Effector memory CD4-positive, alpha-beta T cell (primary cell): ENCODE results near the gene FAM219B.
"Not testable (repeated sequence)": the region's sequence is repeated elsewhere in the genome, so short reads cannot be mapped to it uniquely, and the experiment has no call there.

Experiments
- DNase-seq, 3 donors: peaks; one replicate each; pipeline ENCODE4 v3.0.0-alpha.2; 2020
- H3K27ac ChIP-seq: 2 replicates; pipeline ENCODE4 v1.7.0; 2013; ENCODE audit warnings: mild to moderate bottlenecking, low read length, moderate library complexity; ENCODE audit not compliant: insufficient read depth, poor library complexity, severe bottlenecking
- H3K27me3 ChIP-seq: replicated peaks from 2 replicates; pipeline ENCODE4 v1.7.0; 2013; ENCODE audit warnings: mild to moderate bottlenecking, low read length; ENCODE audit not compliant: insufficient read depth, control insufficient read depth, poor library complexity, severe bottlenecking
- H3K36me3 ChIP-seq: 2 replicates; pipeline ENCODE4 v1.7.0; 2013; ENCODE audit warnings: mild to moderate bottlenecking, low read length, moderate library complexity; ENCODE audit not compliant: control insufficient read depth, insufficient read depth
- H3K4me1 ChIP-seq: 2 replicates; pipeline ENCODE4 v1.7.0; 2013; ENCODE audit warnings: low read length, mild to moderate bottlenecking; ENCODE audit not compliant: control insufficient read depth, insufficient read depth, poor library complexity, severe bottlenecking
- H3K4me3 ChIP-seq: 2 replicates; pipeline ENCODE4 v1.7.0; 2013; ENCODE audit warnings: low read length, low read depth, mild to moderate bottlenecking; ENCODE audit not compliant: insufficient read depth, poor library complexity, severe bottlenecking
- H3K9me3 ChIP-seq: 2 replicates; pipeline ENCODE4 v1.7.0; 2013; ENCODE audit warnings: mild to moderate bottlenecking, low read length, moderate library complexity; ENCODE audit not compliant: control insufficient read depth

Gene FAM219B

DNA sequence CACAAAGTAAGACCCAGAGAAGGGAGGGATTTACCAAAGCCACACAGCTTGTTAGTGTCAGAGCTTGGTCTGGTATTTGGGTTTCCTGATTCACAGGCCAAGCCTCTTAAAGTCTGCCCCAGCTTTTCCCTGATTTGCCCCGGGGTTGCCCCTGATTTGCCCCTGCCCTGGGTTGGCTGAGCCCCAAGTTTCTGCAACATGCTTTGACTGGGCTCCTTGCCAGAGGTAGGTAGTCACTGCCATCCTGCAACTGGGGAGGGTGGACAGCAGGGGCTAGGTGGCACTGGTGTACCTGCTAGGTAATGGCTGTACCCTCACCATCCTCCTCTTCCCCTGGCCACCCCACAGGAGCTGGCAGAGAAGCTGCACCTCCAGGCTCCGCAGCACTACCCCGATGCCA is 14.3 kb downstream of the FAM219B start:
- Histone ChIP-seq H3K36me3 (peaks cover 16% of the 10 kb centered on the region), H3K9me3 (no peaks in the 10 kb centered on the region), H3K27ac (no peak overlapping the region), H3K4me3 (no peak overlapping the region), H3K4me1 (peaks cover 26% of the 10 kb centered on the region), H3K27me3 (no peaks in the 10 kb centered on the region)
- no peak for DNase-seq

GRCh38 chr15:74891469-74891868 is 15.2 kb downstream of the FAM219B start:
- Histone ChIP-seq H3K4me1 (peaks cover 26% of the 10 kb centered on the region), H3K27ac (peak overlapping the region; percentile 2), H3K9me3 (no peaks in the 10 kb centered on the region), H3K36me3 (peaks cover 8% of the 10 kb centered on the region), H3K27me3 (no peaks in the 10 kb centered on the region), H3K4me3 (no peak overlapping the region)
- DNase-seq, result no peak

DNA sequence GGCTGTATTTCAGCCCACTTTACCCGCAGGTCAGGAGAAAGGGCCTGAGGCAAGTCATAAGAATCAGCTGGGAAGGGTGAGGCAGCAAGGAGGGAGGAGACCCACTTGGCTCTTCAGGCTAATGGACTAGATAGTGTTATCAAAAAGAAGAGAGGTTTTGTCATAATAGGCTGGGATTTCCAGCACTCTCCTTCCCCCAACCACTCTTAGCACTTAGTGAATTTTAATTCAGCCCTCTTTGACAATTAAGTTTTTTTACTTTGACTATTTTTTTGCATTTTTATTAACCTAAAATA is 16.0 kb downstream of the FAM219B start:
- no peak for DNase-seq
- peaks cover 26% of the 10 kb centered on the region for H3K4me1 ChIP-seq
- H3K27me3 ChIP-seq, result no peaks in the 10 kb centered on the region
- H3K9me3 ChIP-seq, result no peaks in the 10 kb centered on the region
- H3K4me3 ChIP-seq, result peak overlapping the region; percentile 94
- peaks cover 7% of the 10 kb centered on the region for H3K36me3 ChIP-seq
- peak overlapping the region; percentile 79 for H3K27ac ChIP-seq

DNA sequence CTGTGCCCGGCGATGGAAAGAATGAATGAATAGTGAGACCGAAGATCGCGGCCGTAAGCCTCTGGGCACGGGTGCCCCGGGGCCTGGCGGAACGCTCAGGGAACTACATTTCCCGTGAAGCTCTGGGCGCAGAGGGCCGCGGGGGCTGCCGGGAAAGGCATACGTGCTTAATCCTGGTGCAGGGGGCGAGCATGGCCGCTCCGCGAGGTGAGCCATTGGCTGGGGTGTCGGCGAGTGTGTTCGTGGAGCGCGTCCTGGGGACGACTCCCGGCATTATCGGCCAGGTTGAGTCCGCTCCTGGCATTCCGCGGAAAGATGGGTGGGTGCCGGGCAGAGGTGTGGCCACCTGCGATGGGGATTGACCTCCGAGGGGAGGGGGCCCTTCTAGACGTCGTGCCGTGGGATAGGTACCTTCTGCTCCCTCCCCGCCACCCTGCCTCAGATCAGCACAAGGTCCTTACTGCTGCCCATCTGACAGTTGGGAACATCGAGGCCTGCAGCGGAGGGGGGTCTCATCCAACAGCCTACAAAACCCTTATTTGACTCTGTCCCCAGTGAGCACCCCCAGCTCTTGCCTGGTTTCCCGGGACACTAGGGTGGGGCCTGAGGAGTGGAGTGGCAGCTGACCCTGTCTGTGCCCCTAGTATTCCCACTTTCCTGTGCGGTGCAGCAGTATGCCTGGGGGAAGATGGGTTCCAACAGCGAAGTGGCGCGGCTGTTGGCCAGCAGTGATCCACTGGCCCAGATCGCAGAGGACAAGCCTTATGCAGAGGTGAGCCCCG is 16.6 kb downstream of the FAM219B start, which contains the start of gene MPI:
TSS of gene MPI (plus strand) at position 160 of the 782 bp plus-strand sequence. CDS start at position 192, 32 bp downstream.
- Histone ChIP-seq H3K27me3 (no peaks in the 10 kb centered on the region), H3K9me3 (no peaks in the 10 kb centered on the region), H3K4me1 (peaks cover 26% of the 10 kb centered on the region), H3K4me3 (peak within 1 kb of the TSS; percentile 94), H3K36me3 (peaks cover 7% of the 10 kb centered on the region), H3K27ac (peak within 1 kb of the TSS; percentile 79)
- peak; percentile 67 to 80 (median 73) for DNase-seq

DNA sequence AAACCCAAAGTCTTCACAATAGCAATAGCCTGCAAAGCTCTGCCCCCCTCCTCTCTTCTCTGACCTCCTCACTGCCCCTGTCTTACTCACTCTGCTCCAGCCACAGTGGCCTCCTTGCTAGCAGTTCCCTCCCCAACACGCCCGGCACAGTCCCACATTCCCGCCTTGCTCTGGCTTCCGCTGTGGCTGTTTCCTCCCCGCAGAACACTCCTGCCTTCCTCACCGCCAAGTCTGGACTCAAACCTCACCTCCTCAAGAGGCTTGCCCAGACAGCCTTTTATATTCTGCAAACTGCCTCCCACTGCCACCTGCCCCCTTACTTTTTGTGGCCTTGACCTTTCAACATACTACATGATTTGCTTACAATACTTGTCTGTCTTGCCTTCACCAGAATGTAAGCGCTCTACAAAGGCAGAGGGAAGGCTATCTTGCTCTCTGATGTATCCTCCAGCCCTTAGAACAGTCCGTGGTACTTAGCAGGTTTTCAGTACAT is 17.2 kb downstream of the FAM219B start:
- H3K4me3 ChIP-seq, result peak overlapping the region; percentile 94
- peak overlapping the region; percentile 79 for H3K27ac ChIP-seq
- no peaks in the 10 kb centered on the region for H3K9me3 ChIP-seq
- H3K4me1 ChIP-seq, result peaks cover 26% of the 10 kb centered on the region
- DNase-seq, result peak in 1 of 3 donors; percentile 6
- peaks cover 7% of the 10 kb centered on the region for H3K36me3 ChIP-seq
- H3K27me3 ChIP-seq, result no peaks in the 10 kb centered on the region

DNA sequence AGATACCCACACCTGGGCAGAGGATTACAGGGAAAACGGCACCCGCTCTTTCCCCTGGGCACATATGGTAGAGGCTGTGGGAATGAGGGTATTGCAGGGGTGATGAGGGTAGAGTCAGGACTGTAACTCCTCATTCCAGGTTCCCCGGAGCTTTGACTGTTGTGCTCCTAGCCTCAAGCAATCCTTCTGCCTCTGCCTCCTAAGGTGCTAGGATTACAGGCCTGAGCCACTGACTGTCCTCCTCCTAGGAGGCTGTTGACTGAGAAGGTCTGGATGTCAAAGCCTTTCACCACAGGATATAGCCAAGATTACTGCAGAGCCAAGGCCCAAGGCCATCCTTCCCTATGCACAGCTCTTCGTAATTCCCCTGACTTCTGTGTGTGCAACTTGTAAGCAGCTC is 17.9 kb downstream of the FAM219B start:
- DNase-seq, result no peak
- Histone ChIP-seq H3K4me1 (peaks cover 22% of the 10 kb centered on the region), H3K4me3 (no peak overlapping the region)

GRCh38 chr15:74887537-74888193 is 19.0 kb downstream of the FAM219B start:
- peaks cover 12% of the 10 kb centered on the region for H3K4me1 ChIP-seq

More for the DNA sequence above, 17.9 kb downstream of the FAM219B start:
- H3K9me3 ChIP-seq, result no peaks in the 10 kb centered on the region
- H3K27me3 ChIP-seq, result no peaks in the 10 kb centered on the region
- H3K36me3 ChIP-seq, result peaks cover 7% of the 10 kb centered on the region
- H3K27ac ChIP-seq, result no peak overlapping the region

DNA sequence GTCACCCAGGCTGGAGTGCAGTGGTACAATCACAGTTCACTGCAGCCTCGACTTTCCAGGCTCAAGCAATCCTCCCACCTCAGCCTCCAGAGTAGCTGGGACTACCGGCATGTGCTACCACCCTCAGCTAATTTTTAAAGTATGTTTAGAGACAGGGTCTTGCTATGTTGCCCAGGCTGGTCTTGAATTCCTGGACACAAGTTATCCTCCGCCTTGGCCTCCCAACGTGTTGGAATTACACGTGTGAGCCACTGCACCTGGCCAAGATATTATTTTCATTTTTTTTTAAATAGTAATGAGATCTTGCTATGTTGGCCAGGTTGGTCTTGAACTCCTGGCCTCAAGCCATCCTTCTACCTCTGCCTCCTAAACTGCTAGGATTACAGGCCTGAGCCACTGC is 21.2 kb downstream of the FAM219B start:
- no peak overlapping the region for H3K27ac ChIP-seq

More at GRCh38 chr15:74887537-74888193, 19.0 kb downstream of the FAM219B start:
- not testable (repeated sequence) for H3K27ac ChIP-seq, H3K4me3 ChIP-seq, DNase-seq, H3K36me3 ChIP-seq, H3K27me3 ChIP-seq, H3K9me3 ChIP-seq

GRCh38 chr15:74884428-74885223 is 22.0 kb downstream of the FAM219B start:
- DNase-seq, result no peak
- no peak overlapping the region for H3K27ac ChIP-seq
- H3K4me1 ChIP-seq, result peaks cover 4% of the 10 kb centered on the region
- no peaks in the 10 kb centered on the region for H3K27me3 ChIP-seq
- no peaks in the 10 kb centered on the region for H3K9me3 ChIP-seq
- H3K36me3 ChIP-seq, result no peaks in the 10 kb centered on the region
- no peak overlapping the region for H3K4me3 ChIP-seq

More for the DNA sequence above, 21.2 kb downstream of the FAM219B start:
- H3K4me1 ChIP-seq, result peaks cover 9% of the 10 kb centered on the region
- no peaks in the 10 kb centered on the region for H3K9me3 ChIP-seq
- no peaks in the 10 kb centered on the region for H3K36me3 ChIP-seq
- H3K27me3 ChIP-seq, result no peaks in the 10 kb centered on the region
- no peak for DNase-seq
- no peak overlapping the region for H3K4me3 ChIP-seq
